A673 (cell line): Measurements from ENCODE around the gene NFIC. TPM values are rescaled to one million over a fixed set of nuclear protein-coding genes. Genes with fewer than 3 reads are reported as not detected.

Source experiments
- BruUV-seq: library from RNA; stranded (reverse); fragments of 400-500 nt; replicated peaks from 2 replicates; lab custom pipeline; 2021; lab: Mats Ljungman, UMichigan
- CTCF ChIA-PET: fragments of 300-600 bp; sonication (Branson Sonifier 250); formaldehyde crosslinking; loops from one replicate; lab custom pipeline; 2022; ENCODE audit warnings: antibody characterized with exemption; lab: Charles Lee
- POLR2A ChIA-PET: fragments of 300-600 bp; sonication (Branson Sonifier 250); formaldehyde crosslinking; loops from one replicate; lab custom pipeline; 2022; ENCODE audit warnings: antibody characterized with exemption; ENCODE audit not compliant: low non-redundant PET; lab: Charles Lee
- DNase-seq: peaks from one replicate; pipeline ENCODE4 v3.0.0-alpha.2; 2015; ENCODE audit warnings: low spot score
- H3K27ac ChIP-seq: fragments of 200-600 bp; sonication (generic); 2 replicates; pipeline ENCODE4 v1.5.1; 2016; ENCODE audit warnings: mixed run types, low read depth, mild to moderate bottlenecking, mixed read lengths, antibody characterized with exemption, low read length; ENCODE audit not compliant: poor library complexity, severe bottlenecking
- H3K27me3 ChIP-seq: fragments of 200-600 bp; sonication (generic); replicated peaks from 2 replicates; pipeline ENCODE4 v1.6.1; 2017; ENCODE audit warnings: mixed run types, low read depth, mild to moderate bottlenecking, mixed read lengths, antibody characterized with exemption, low read length; ENCODE audit not compliant: insufficient read depth, poor library complexity
- H3K36me3 ChIP-seq: fragments of 200-600 bp; sonication (generic); 2 replicates; pipeline ENCODE4 v1.6.1; 2016; ENCODE audit warnings: mixed run types, mild to moderate bottlenecking, mixed read lengths, antibody characterized with exemption, low read length; ENCODE audit not compliant: insufficient read depth, poor library complexity, severe bottlenecking
- H3K4me1 ChIP-seq: fragments of 200-600 bp; sonication (generic); 2 replicates; pipeline ENCODE4 v1.6.1; 2017; ENCODE audit warnings: mixed run types, mild to moderate bottlenecking, mixed read lengths, antibody characterized with exemption, low read length; ENCODE audit not compliant: insufficient read depth, poor library complexity, severe bottlenecking
- H3K4me3 ChIP-seq: fragments of 200-600 bp; sonication (generic); 2 replicates; pipeline ENCODE4 v1.5.1; 2016; ENCODE audit warnings: low read depth, mixed run types, mild to moderate bottlenecking, mixed read lengths, low read length; ENCODE audit not compliant: poor library complexity, severe bottlenecking
- H3K9me3 ChIP-seq: fragments of 200-600 bp; sonication (generic); 2 replicates; pipeline ENCODE4 v1.6.1; 2016; ENCODE audit warnings: mixed run types, low read depth, mild to moderate bottlenecking, mixed read lengths, antibody characterized with exemption, low read length; ENCODE audit not compliant: poor library complexity, severe bottlenecking
- CTCF ChIP-seq: fragments of 300-800, 200-600 bp; sonication (generic); conservative IDR thresholded peaks from 2 replicates; pipeline ENCODE4 v1.5.1; 2017; ENCODE audit warnings: low read depth, mild to moderate bottlenecking, antibody characterized with exemption, low read length, moderate library complexity, mixed read lengths
- EZH2 ChIP-seq: fragments of 200-600 bp; sonication (generic); IDR thresholded peaks from 2 replicates; pipeline ENCODE4 v1.6.1; 2017; ENCODE audit warnings: borderline replicate concordance, low read depth, mild to moderate bottlenecking, mixed read lengths, antibody characterized with exemption, low read length; ENCODE audit not compliant: poor library complexity, severe bottlenecking
- intact Hi-C: fragments of 100-400 bp; cut with micrococcal nuclease; formaldehyde crosslinking; loops from one replicate; pipeline ENCODE4 v1.10.0; 2022; ENCODE audit not compliant: unreplicated experiment
- total RNA-seq: library from RNA; stranded (reverse); gene quantifications from 2 replicates; pipeline ENCODE4 v1.2.3, GENCODE V29; 2021

NFIC gene
- total RNA-seq, 1 experiment from 2014 or later, result 112 TPM

- peak overlapping the region; percentile 23 for H3K27ac ChIP-seq
- ChIA-PET POLR2A (interaction anchor here (0.7 kb wide), 1 partner anchor 67 kb away, joined by 15 read pairs; no protein-coding TSS in a partner anchor), CTCF (interaction anchor here (1.0 kb wide), 1 partner anchor 104 kb away, joined by 4 read pairs; no protein-coding TSS in a partner anchor)
- DNase-seq, result no peak
- no peaks in the 10 kb centered on the region for H3K27me3 ChIP-seq
- no peaks in the 10 kb centered on the region for H3K9me3 ChIP-seq
- BruUV-seq, result no TSS peak
- H3K4me3 ChIP-seq, result no peak overlapping the region
- H3K4me1 ChIP-seq, result peaks cover 6% of the 10 kb centered on the region
- peaks cover 38% of the 10 kb centered on the region for H3K36me3 ChIP-seq
- TF ChIP-seq EZH2 (no peak), CTCF (no peak)
- intact Hi-C loops, result no loop called here
Measured at GRCh38 chr19:3441986-3442329, 75.6 kb downstream of the NFIC start.

- no TSS peak for BruUV-seq
- Histone ChIP-seq H3K4me1 (peaks cover 6% of the 10 kb centered on the region), H3K4me3 (no peak overlapping the region), H3K36me3 (peaks cover 34% of the 10 kb centered on the region), H3K27ac (no peak overlapping the region), H3K27me3 (no peaks in the 10 kb centered on the region), H3K9me3 (no peaks in the 10 kb centered on the region)
- CTCF ChIA-PET, result no interaction called here
- intact Hi-C loops, result no loop called here
- POLR2A ChIA-PET, result interaction anchor here (0.5 to 0.7 kb wide), 2 partner anchors 62 to 67 kb away, joined by 11 to 15 read pairs; no protein-coding TSS in a partner anchor
- no peak for DNase-seq
- TF ChIP-seq CTCF (no peak), EZH2 (no peak)
Measured at GRCh38 chr19:3442487-3443071, 76.2 kb downstream of the NFIC start.

GRCh38 chr19:3443840-3444694, 77.7 kb downstream of the NFIC start:
- H3K27me3 ChIP-seq, result no peaks in the 10 kb centered on the region
- TF ChIP-seq CTCF (no peak), EZH2 (no peak)
- H3K4me3 ChIP-seq, result no peak overlapping the region
- intact Hi-C loops, result no loop called here
- no TSS peak for BruUV-seq
- H3K4me1 ChIP-seq, result peaks cover 6% of the 10 kb centered on the region
- peaks cover 28% of the 10 kb centered on the region for H3K36me3 ChIP-seq
- ChIA-PET CTCF (no interaction called here), POLR2A (no interaction called here)
- DNase-seq, result no peak
- H3K9me3 ChIP-seq, result no peaks in the 10 kb centered on the region
- no peak overlapping the region for H3K27ac ChIP-seq
